SIG-M5 treated with dmso at 0.1 percent for 504 hours (cell line): ENCODE results near the gene RXFP1.
A peak's percentile ranks its signal among the peaks of the same experiment; 100 is the strongest.

Source experiments
- DNase-seq: peaks from one replicate; lab custom pipeline; 2025; ENCODE audit not compliant: unreplicated experiment; lab: John Stamatoyannopoulos, UW

The RXFP1 gene

DNA sequence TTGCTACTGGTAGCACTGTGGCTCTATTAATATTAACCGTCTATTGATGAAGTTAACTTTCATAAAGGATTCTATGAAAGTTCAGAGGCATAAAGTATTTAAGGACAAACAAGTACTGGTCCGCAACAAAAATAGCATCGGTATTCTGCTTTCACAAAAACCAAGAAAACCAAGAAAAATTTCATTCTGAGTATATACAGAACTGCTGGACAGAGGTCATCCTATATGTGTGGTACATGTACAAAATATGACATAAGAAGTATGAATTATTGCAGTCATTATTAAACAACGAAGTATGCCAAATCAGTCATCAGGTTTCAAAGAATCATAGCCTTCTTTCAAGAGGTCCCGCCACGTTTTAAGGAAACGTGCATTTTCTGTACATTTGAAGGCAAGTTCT lies 147.6 kb downstream of the RXFP1 start:
- DNase-seq = no peak

DNA sequence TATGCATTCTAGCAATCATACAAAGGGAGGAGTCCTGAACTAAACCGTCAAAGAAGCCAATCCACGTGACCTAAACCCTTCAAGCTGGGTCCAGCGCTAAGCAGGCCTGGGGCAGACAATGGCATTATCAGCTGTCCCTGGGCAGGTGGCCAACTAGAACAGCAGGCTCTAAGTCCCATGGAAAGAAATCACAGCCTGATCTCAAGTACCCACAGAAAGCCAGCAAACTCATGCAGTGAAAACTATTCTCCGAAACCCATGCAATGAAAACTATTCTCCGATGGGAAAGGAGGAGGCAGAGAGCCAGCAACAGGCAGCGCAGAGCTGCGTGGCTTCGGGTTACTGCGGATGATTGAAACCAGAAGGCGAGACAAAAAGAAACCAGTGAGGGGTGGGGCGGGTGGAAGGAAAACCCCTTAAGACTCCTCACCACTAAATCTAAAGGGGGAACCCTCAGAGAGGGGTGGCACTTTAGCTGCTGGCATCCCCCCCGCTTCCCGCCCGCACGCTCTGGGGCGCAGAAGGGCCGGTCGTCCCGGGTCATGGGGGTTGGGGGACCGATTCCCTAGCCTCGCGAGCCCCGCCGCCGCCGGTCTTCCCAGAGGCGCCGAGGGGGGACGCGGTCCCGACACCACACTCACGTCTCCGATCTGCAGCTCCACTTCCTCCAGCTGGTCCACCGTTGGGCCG lies 149.4 kb downstream of the RXFP1 start:
- DNase-seq = peak; percentile 58

GRCh38 chr4:158671665-158671914 lies 149.9 kb downstream of the RXFP1 start, which contains the start of gene C4orf46:
Gene C4orf46, minus strand, starts transcription at chr4:158671887. Its CDS starts 86 bp downstream, at chr4:158671801.
- DNase-seq = peak; percentile 38

DNA sequence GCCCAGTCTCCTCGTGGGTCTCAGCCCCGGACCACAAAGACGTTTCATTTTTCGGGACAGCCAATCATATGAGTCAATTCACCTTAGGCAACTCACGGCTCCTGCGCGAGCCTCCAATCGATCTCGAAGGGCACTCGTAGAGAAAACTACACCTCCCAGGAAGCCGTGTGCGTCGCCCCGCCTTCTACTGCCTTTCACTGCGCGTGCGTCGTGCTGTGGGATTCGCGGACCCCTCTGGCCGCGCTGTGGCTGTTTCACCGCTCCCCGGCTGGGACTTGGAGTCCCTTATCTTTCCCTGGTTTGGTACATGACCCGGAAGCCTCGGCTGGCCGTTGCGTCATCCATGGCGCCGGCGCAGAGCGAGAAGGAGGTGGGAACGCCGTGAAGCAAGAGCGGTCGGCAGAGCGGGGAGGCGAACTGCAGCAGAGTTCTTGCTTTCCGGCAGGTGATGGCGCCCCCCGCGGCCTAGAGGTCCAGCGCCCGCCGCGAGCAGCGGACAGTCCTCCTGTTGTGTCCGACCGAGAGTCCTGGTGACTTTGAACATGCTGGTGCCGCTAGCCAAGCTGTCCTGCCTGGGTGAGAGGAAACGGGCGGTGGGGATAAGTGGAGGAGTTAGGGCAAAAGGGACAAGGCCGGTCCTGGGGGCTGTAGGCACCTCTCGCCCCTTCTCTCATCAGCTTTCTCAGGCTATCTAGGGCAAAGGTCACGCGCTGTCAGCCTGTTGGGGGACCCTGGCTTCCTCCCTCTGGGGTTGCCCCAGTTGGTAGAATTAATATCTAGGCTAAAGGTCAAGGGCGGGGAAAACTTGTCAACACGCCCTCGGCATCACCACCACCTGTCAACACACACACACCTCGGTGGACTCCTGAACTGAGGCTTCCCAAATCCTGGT lies 150.5 kb downstream of the RXFP1 start, which contains the start of gene ETFDH:
TSS of gene ETFDH (plus strand) at position 382 of the 892 bp plus-strand sequence. CDS start at position 543, 161 bp downstream.
- peak; percentile 99 for DNase-seq

DNA sequence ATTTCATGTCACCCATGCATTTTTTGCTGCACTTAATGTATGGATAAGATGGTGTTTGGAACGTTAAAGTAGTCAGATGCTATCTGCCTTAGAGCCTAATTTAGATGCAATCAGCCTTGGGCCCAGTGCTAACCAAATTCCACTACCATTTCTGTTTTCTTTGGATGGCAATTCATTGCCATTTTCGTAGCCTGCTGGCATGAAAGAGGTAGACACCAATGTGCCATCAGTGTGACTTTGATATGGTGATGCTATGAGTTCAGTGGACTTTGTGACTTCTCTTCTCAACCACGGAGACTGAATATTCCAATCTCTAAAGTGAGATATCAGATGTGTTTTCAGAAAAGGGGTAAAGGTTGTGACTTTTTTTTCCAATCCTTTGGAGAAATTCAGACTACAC lies 152.0 kb downstream of the RXFP1 start:
- no peak for DNase-seq

- no peak for DNase-seq
Observed at GRCh38 chr4:158676076-158676475, 154.4 kb downstream of the RXFP1 start.

DNA sequence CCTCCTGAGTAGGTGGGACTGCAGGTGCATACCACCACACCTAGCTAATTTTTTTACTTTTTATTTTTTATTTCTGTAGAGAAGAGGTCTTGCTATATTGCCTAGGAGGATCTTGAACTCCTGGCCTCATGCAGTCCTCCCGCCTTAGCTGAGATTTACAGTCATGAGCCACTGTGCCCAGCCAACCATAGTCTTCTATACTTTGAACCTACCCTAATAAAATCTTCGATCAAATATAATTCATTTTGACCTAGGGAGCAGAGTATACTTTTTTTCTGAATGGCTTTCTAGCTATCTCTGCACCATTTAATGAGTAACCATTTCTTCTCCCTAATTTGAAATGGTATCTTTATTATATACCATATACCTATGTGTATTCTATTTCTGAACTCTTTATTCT lies 157.1 kb downstream of the RXFP1 start:
- DNase-seq = no peak

DNA sequence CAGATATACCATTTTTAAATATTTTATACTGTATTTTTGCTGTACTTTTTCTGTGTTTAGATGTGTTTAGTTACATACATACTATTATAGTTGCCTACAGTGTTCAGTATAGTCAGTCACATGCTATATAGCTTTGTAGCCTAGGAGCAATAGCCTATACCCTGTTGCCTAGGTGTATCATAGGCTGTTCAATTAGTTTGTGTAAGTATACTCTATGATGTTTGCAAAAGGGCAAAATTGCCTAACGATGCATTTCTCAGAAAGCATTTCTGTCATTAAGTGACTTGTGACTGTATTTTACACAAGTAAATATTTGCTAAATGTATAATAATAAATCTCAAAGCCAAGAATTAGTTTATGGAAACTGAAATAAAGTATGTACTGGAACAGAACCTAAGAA lies 159.9 kb downstream of the RXFP1 start:
- DNase-seq = no peak

GRCh38 chr4:158682066-158682465 lies 160.4 kb downstream of the RXFP1 start:
- no peak for DNase-seq

DNA sequence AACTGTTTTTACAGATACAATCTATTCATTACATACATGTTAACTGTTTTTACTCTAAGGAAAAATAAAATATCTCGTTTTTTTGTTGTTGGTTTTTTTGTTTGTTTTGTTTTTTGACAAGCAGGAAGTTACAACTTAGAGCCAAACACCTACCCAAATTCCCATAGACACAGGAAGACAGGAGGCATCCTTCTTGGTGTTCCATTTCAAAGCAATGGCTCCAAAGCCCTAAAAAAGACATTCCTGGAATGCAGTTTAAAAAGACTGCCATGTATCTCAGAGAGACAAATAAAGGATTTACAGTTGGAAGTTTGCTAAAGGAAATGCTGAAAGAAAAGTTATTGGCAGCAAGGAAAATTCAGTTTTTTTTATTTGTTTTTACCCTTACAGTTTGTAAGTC lies 167.1 kb downstream of the RXFP1 start:
- DNase-seq = no peak
